IMR-90 (cell line): ENCODE results near the gene TUBGCP3. TPM values are rescaled to one million over a fixed set of nuclear protein-coding genes. Genes with fewer than 3 reads are reported as not detected.

Source experiments
- ATAC-seq: fragments of 200-7000 bp; cut with Tn5 transposase; 2 replicates; pipeline ENCODE4 v1.9.1; 2020; ENCODE audit warnings: low read depth, mild to moderate bottlenecking, moderate library complexity
- BruUV-seq: library from RNA; stranded (reverse); fragments of 400-500 nt; replicated peaks from 2 replicates; lab custom pipeline; 2021; lab: Mats Ljungman, UMichigan
- CTCF ChIA-PET: fragments of 300-600 bp; formaldehyde crosslinking; extraction: SDS; loops from one replicate; lab custom pipeline; 2021; ENCODE audit warnings: antibody characterized with exemption; lab: Yijun Ruan, JAX
- POLR2A ChIA-PET: fragments of 300-600 bp; sonication (Branson Sonifier 250); formaldehyde crosslinking; loops from one replicate; lab custom pipeline; 2022; ENCODE audit warnings: antibody characterized with exemption; ENCODE audit not compliant: unreplicated experiment; lab: Charles Lee
- DNase-seq: peaks from one replicate; pipeline ENCODE4 v3.0.0; 2013
- H2AFZ ChIP-seq: replicated peaks from 2 replicates; pipeline ENCODE3; 2013; ENCODE audit warnings: low read length, mild to moderate bottlenecking; ENCODE audit not compliant: poor library complexity
- H2AK5ac ChIP-seq: 2 replicates; pipeline ENCODE4 v1.6.1; 2013; ENCODE audit warnings: low read depth, low read length, inconsistent platforms
- H2AK9ac ChIP-seq: replicated peaks from 2 replicates; pipeline ENCODE3; 2013; ENCODE audit warnings: mild to moderate bottlenecking, low read depth, low read length, moderate library complexity; ENCODE audit not compliant: poor library complexity
- H2BK120ac ChIP-seq: 2 replicates; pipeline ENCODE4 v1.6.1; 2013; ENCODE audit warnings: low read depth, low read length, inconsistent platforms
- H2BK15ac ChIP-seq: 3 replicates; pipeline ENCODE4 v1.6.1; 2013; ENCODE audit warnings: low read depth, low read length, inconsistent platforms
- H2BK20ac ChIP-seq: 2 replicates; pipeline ENCODE4 v1.6.1; 2013; ENCODE audit warnings: low read depth, mild to moderate bottlenecking, inconsistent platforms, low read length, moderate library complexity
- H2BK5ac ChIP-seq: 2 replicates; pipeline ENCODE4 v1.6.1; 2013; ENCODE audit warnings: mild to moderate bottlenecking, low read depth, low read length, inconsistent platforms; ENCODE audit not compliant: poor library complexity, severe bottlenecking
- H3K14ac ChIP-seq: replicated peaks from 2 replicates; pipeline ENCODE4 v1.6.1; 2013; ENCODE audit warnings: low read depth, low read length, inconsistent platforms
- H3K18ac ChIP-seq: 2 replicates; pipeline ENCODE4 v1.6.1; 2013; ENCODE audit warnings: low read depth, low read length, control low read depth
- H3K23ac ChIP-seq: 2 replicates; pipeline ENCODE4 v1.6.1; 2013; ENCODE audit warnings: low read depth, low read length, inconsistent platforms
- H3K27ac ChIP-seq: 2 replicates; pipeline ENCODE4 v1.5.1; 2013; ENCODE audit warnings: mild to moderate bottlenecking, control low read depth, low read length; ENCODE audit not compliant: insufficient read depth
- H3K27me3 ChIP-seq: 2 replicates; pipeline ENCODE4 v1.6.1; 2013; ENCODE audit warnings: low read length; ENCODE audit not compliant: control insufficient read depth, insufficient read depth
- H3K36me3 ChIP-seq: 2 replicates; pipeline ENCODE4 v1.6.1; 2013; ENCODE audit warnings: low read length, mixed read lengths; ENCODE audit not compliant: control insufficient read depth, insufficient read depth
- H3K4ac ChIP-seq: 2 replicates; pipeline ENCODE4 v1.6.1; 2013; ENCODE audit warnings: low read depth, low read length, inconsistent platforms
- H3K4me1 ChIP-seq: 2 replicates; pipeline ENCODE4 v1.6.1; 2013; ENCODE audit warnings: low read length, mixed read lengths; ENCODE audit not compliant: control insufficient read depth, insufficient read depth
- H3K4me2 ChIP-seq: 2 replicates; pipeline ENCODE4 v1.6.1; 2013; ENCODE audit warnings: low read depth, mild to moderate bottlenecking, control low read depth, low read length, moderate library complexity
- H3K4me3 ChIP-seq: 2 replicates; pipeline ENCODE4 v1.5.1; 2013; ENCODE audit warnings: low read depth, mild to moderate bottlenecking, control low read depth, low read length, moderate library complexity; ENCODE audit not compliant: insufficient read depth
- H3K56ac ChIP-seq: 2 replicates; pipeline ENCODE4 v1.6.1; 2013; ENCODE audit warnings: low read length, inconsistent platforms; ENCODE audit not compliant: insufficient read depth; ENCODE audit errors: extremely low read depth
- H3K79me1 ChIP-seq, 2 experiments: 2 replicates each; pipeline ENCODE4 v1.6.1; 2013; ENCODE audit warnings: low read length in 2 of 2, inconsistent platforms in 1 of 2, low read depth in 1 of 2
- H3K9ac ChIP-seq: 2 replicates; pipeline ENCODE4 v1.6.1; 2013; ENCODE audit warnings: low read depth, low read length, control low read depth
- H3K9me1 ChIP-seq: 2 replicates; pipeline ENCODE4 v1.6.1; 2013; ENCODE audit warnings: low read length, inconsistent platforms; ENCODE audit not compliant: insufficient read depth
- H3K9me3 ChIP-seq: 2 replicates; pipeline ENCODE4 v1.6.1; 2013; ENCODE audit warnings: low read length; ENCODE audit not compliant: control insufficient read depth, insufficient read depth
- H4K20me1 ChIP-seq: 2 replicates; pipeline ENCODE4 v1.6.1; 2013; ENCODE audit warnings: low read length, inconsistent platforms; ENCODE audit not compliant: insufficient read depth
- H4K5ac ChIP-seq: 2 replicates; pipeline ENCODE4 v1.6.1; 2013; ENCODE audit warnings: mild to moderate bottlenecking, low read depth, low read length, control low read depth
- H4K8ac ChIP-seq, 2 experiments: 2 replicates each; pipeline ENCODE4 v1.6.1; 2013; ENCODE audit warnings: low read depth in 2 of 2, low read length in 2 of 2, control low read depth in 1 of 2, inconsistent platforms in 1 of 2
- H4K91ac ChIP-seq: 2 replicates; pipeline ENCODE4 v1.6.1; 2013; ENCODE audit warnings: low read depth, low read length, inconsistent platforms; ENCODE audit not compliant: insufficient read depth
- BHLHE40 ChIP-seq: fragments of 150-350 bp; IDR thresholded peaks from 2 replicates; pipeline ENCODE4 v1.6.1; 2016; ENCODE audit warnings: mild to moderate bottlenecking, low read depth, low read length
- CHD1 ChIP-seq: IDR thresholded peaks from 2 replicates; pipeline ENCODE4 v1.6.1; 2012; ENCODE audit warnings: low read depth, low read length, improper control_type of control experiment
- FOS ChIP-seq: fragments of 150-350 bp; IDR thresholded peaks from 2 replicates; pipeline ENCODE4 v1.6.1; 2016; ENCODE audit warnings: low read depth, low read length
- MAFK ChIP-seq: IDR thresholded peaks from 2 replicates; pipeline ENCODE4 v1.6.1; 2012; ENCODE audit warnings: low read depth, low read length, improper control_type of control experiment
- MAZ ChIP-seq: IDR thresholded peaks from 2 replicates; pipeline ENCODE4 v1.6.1; 2012; ENCODE audit warnings: low read depth, mild to moderate bottlenecking, low read length, improper control_type of control experiment, moderate library complexity, borderline replicate concordance
- MXI1 ChIP-seq: IDR thresholded peaks from 2 replicates; pipeline ENCODE4 v1.6.1; 2012; ENCODE audit warnings: low read depth, mild to moderate bottlenecking, low read length, moderate library complexity, borderline replicate concordance
- NFE2L2 ChIP-seq: fragments of 150-350 bp; IDR thresholded peaks from 2 replicates; pipeline ENCODE4 v1.6.1; 2016; ENCODE audit warnings: low read depth, mild to moderate bottlenecking, low read length
- POLR2A ChIP-seq: IDR thresholded peaks from 2 replicates; pipeline ENCODE4 v1.6.1; 2012; ENCODE audit warnings: mild to moderate bottlenecking, low read depth, low read length
- RAD21 ChIP-seq: IDR thresholded peaks from 2 replicates; pipeline ENCODE4 v1.6.1; 2012; ENCODE audit warnings: low read length, improper control_type of control experiment
- RCOR1 ChIP-seq: IDR thresholded peaks from 2 replicates; pipeline ENCODE4 v1.6.1; 2012; ENCODE audit warnings: mild to moderate bottlenecking, low read length, improper control_type of control experiment; ENCODE audit not compliant: insufficient replicate concordance
- RFX5 ChIP-seq: IDR thresholded peaks from 2 replicates; pipeline ENCODE4 v1.8.0; 2012; ENCODE audit warnings: low read depth, mild to moderate bottlenecking, low read length, moderate library complexity
- SMC3 ChIP-seq: fragments of 150-350 bp; IDR thresholded peaks from 2 replicates; pipeline ENCODE4 v1.6.1; 2016; ENCODE audit warnings: low read depth, mild to moderate bottlenecking, antibody characterized with exemption, low read length, moderate library complexity
- USF2 ChIP-seq: fragments of 150-350 bp; IDR thresholded peaks from 2 replicates; pipeline ENCODE4 v1.6.1; 2017; ENCODE audit warnings: mild to moderate bottlenecking, antibody characterized with exemption, low read length, low read depth
- whole genome bisulfite sequencing, 2 experiments: methylation state at CpG; one replicate each; pipeline versions ENCODE4 v1.1.5 to v1.1.7; 2013; ENCODE audit warnings: missing lambda C conversion rate in 2 of 2; ENCODE audit not compliant: insufficient read length in 1 of 2; ENCODE audit errors: extremely low coverage in 2 of 2; 5-methylcytosine and 5-hydroxymethylcytosine counted together
- dilution Hi-C: fragments of 300-500 bp; cut with HindIII; formaldehyde crosslinking; loops from one replicate; pipeline ENCODE4 v1.14.3; 2018; ENCODE audit warnings: low sequenced_read_pairs; ENCODE audit not compliant: unreplicated experiment
- in situ Hi-C: fragments of 300-500 bp; cut with MboI; formaldehyde crosslinking; loops from 3 replicates; pipeline ENCODE4 v1.14.3; 2019; ENCODE audit warnings: low sequenced_read_pairs, inconsistent platforms, mixed read lengths
- intact Hi-C: fragments of 100-400 bp; cut with micrococcal nuclease; formaldehyde crosslinking; loops from 2 replicates; pipeline ENCODE4 v1.10.0; 2022
- polyA plus RNA-seq, 3 experiments: library from polyadenylated mRNA; depleted of rRNA; stranded (reverse); fragments of >200 nt; gene quantifications; 2 replicates each; pipeline ENCODE4 v1.2.3, GENCODE V29; 2012; ENCODE audit warnings: low replicate concordance in 1 of 3
- total RNA-seq: library from RNA; depleted of rRNA; stranded (reverse); fragments of >200 nt; gene quantifications from 2 replicates; pipeline ENCODE4 v1.2.3, GENCODE V29; 2012
- TF ChIP-seq, protein P1 (sequence below): conservative IDR thresholded peaks from 2 replicates; pipeline ENCODE4 v1.5.1; 2012; ENCODE audit warnings: mild to moderate bottlenecking, low read depth, low read length, improper control_type of control experiment
- TF ChIP-seq, protein P2 (sequence below): fragments of 150-350 bp; IDR thresholded peaks from 2 replicates; pipeline ENCODE4 v1.6.1; 2016; ENCODE audit warnings: low read depth, mild to moderate bottlenecking, low read length, moderate library complexity, borderline replicate concordance

The TUBGCP3 gene
- total and polyA plus RNA-seq, 2 of the 4 experiments (the other 2 are of a cell fraction) = 16.0 to 17.8 TPM

GRCh38 chr13:112445411-112446271 is 142.3 kb downstream of the TUBGCP3 start:
- dilution Hi-C loops (no loop called here), in situ Hi-C loops (no loop called here), intact Hi-C loops (loop anchor here (10.0 kb wide), 1 partner anchor 1381 kb away; no protein-coding TSS in a partner anchor)
- H4K91ac ChIP-seq = no peak overlapping the region
- H4K5ac ChIP-seq = no peak overlapping the region
- peaks cover 11% of the 10 kb centered on the region for H3K27me3 ChIP-seq
- no TSS peak for BruUV-seq
- no peak overlapping the region for H2AK5ac ChIP-seq
- H2AK9ac ChIP-seq = no peak overlapping the region
- no peak overlapping the region for H3K56ac ChIP-seq
- no peak overlapping the region for H3K14ac ChIP-seq
- no peak overlapping the region for H3K23ac ChIP-seq
- ChIA-PET CTCF (no interaction called here), POLR2A (no interaction called here)
- no peaks in the 10 kb centered on the region for H4K20me1 ChIP-seq
- no peaks in the 10 kb centered on the region for H3K79me1 ChIP-seq
- ATAC-seq (no peak), DNase-seq (no peak)
- no peaks in the 10 kb centered on the region for H3K9me3 ChIP-seq
- no peak overlapping the region for H2BK15ac ChIP-seq
- H3K4me3 ChIP-seq = no peak overlapping the region
- no peak overlapping the region for H3K4me2 ChIP-seq
- 62% methylated on average over 7 of the region's 31 CpGs; no CpG with 5 or more reads in 1 of the 2 experiments for WGBS, 2 experiments
- no peaks in the 10 kb centered on the region for H3K4me1 ChIP-seq
- H3K9me1 ChIP-seq = no peaks in the 10 kb centered on the region
- no peak overlapping the region for H3K9ac ChIP-seq
- H2BK120ac ChIP-seq = no peak overlapping the region
- H2BK5ac ChIP-seq = no peak overlapping the region
- no peaks in the 10 kb centered on the region for H3K36me3 ChIP-seq
- H2AFZ ChIP-seq = no peak overlapping the region
- H4K8ac ChIP-seq = no peak overlapping the region
- H3K27ac ChIP-seq = no peak overlapping the region
- H2BK20ac ChIP-seq = no peak overlapping the region
- H3K18ac ChIP-seq = no peak overlapping the region
- no peak overlapping the region for H3K4ac ChIP-seq
- TF ChIP-seq BHLHE40 (no peak), CHD1 (no peak), RAD21 (no peak), POLR2A (no peak), RFX5 (no peak), MAFK (no peak), MXI1 (no peak), USF2 (no peak), RCOR1 (no peak), FOS (no peak), MAZ (no peak), SMC3 (no peak), NFE2L2 (no peak)
- TF ChIP-seq, protein P1, sequence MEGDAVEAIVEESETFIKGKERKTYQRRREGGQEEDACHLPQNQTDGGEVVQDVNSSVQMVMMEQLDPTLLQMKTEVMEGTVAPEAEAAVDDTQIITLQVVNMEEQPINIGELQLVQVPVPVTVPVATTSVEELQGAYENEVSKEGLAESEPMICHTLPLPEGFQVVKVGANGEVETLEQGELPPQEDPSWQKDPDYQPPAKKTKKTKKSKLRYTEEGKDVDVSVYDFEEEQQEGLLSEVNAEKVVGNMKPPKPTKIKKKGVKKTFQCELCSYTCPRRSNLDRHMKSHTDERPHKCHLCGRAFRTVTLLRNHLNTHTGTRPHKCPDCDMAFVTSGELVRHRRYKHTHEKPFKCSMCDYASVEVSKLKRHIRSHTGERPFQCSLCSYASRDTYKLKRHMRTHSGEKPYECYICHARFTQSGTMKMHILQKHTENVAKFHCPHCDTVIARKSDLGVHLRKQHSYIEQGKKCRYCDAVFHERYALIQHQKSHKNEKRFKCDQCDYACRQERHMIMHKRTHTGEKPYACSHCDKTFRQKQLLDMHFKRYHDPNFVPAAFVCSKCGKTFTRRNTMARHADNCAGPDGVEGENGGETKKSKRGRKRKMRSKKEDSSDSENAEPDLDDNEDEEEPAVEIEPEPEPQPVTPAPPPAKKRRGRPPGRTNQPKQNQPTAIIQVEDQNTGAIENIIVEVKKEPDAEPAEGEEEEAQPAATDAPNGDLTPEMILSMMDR = no peak
- TF ChIP-seq, protein P2, sequence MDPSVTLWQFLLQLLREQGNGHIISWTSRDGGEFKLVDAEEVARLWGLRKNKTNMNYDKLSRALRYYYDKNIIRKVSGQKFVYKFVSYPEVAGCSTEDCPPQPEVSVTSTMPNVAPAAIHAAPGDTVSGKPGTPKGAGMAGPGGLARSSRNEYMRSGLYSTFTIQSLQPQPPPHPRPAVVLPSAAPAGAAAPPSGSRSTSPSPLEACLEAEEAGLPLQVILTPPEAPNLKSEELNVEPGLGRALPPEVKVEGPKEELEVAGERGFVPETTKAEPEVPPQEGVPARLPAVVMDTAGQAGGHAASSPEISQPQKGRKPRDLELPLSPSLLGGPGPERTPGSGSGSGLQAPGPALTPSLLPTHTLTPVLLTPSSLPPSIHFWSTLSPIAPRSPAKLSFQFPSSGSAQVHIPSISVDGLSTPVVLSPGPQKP = no peak
